GM19397 (cell line): ENCODE data around the gene EIF2B2.

Experiments
- ATAC-seq: cut with Tn5 transposase; IDR thresholded peaks from one replicate; pipeline ENCODE4 v1.9.1; 2021; ENCODE audit warnings: mild to moderate bottlenecking, moderate library complexity; ENCODE audit not compliant: unreplicated experiment

The EIF2B2 gene

DNA sequence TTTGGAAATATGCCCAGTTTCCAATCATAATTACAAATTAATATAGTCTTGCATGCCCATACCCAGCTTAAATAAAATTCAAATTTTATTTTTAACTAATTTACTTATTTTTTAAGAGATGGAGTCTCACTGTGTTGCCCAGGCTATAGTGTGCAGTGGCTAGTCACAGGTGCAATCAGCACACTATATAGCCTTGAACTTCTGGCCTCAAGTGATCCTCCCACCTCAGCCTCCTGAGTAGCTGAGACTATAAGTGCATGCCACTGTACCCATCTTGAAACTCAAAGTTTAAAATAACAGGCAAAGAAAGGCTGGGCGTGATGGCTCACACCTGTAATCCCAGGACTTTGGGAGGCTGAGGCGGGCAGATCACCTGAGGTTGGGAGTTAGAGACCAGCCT is 38.2 kb downstream of the EIF2B2 start:
- ATAC-seq: no peak

DNA sequence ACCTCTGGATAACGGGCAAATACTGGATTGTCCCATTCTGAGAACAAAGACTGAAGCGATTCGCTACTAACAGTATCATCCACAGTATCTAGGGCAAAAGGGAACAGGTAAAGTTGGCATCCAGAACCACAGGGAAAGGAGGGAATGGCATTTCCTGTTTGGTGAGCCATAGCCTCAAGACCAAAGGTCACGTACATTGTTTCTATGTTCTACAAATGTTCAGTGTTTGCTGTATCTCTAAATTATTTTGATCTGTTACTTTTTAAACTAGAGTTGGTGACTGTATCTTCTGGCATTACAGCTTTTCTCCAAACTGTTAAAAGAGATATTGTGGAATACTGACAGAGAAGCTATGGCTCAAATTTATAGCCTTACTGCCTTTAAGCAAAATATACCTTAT is 38.9 kb downstream of the EIF2B2 start:
- ATAC-seq: no peak

DNA sequence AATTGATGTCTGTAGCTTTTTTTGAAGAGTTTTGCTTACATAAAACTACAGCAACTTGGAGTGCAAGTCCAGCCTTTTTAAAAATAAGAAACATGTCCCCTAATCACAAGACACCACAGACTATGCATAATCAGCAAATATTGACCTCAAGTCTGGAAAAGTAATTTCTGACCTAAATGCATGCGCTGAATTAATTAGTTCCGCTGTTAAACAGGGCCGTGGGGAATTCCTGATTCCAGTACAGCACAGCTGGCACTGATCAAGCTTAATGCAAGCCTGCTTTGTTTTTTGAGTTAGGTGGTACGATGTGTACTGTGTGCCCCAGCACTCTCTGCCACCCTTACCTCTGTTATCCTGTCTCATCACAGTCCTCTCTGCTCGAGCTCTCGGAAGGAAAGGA is 39.3 kb downstream of the EIF2B2 start:
- no peak for ATAC-seq

DNA sequence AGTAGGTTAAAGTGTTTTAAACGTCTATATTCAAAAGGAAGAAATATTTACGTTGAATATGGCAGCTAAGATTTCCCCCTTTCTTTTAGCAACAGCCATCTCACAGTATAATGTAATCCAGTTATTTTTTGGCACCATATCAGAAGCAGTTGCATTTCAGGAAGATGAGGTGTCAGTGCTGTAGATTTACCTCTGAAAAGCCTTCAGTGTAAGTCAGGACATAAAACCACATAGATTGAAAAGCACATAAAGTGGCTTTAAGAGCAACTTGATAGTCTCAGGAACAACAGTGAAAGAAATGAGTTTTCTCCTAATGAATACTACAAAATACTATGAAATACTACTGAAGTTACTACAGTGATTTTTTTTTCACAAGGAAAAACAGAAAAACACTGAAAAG is 41.6 kb downstream of the EIF2B2 start:
- ATAC-seq: no peak

DNA sequence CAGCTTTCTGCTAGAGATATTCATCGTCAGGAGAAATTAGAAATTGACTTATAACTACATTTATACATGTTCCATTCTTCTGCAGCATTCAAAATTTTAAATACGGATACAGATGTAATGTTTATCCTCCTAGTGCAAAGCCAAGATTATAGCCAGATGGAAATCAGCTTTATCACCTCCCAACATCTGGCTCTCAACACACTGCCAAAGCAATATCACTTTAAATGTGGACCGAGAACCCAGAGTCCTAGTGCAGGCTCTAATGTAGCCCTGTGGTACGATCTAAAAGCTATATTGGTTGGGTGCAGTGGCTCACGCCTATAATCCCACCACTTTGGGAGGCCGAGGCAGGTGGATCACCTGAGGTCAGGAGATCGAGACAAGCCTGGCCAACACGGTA is 42.0 kb downstream of the EIF2B2 start:
- ATAC-seq: no peak

DNA sequence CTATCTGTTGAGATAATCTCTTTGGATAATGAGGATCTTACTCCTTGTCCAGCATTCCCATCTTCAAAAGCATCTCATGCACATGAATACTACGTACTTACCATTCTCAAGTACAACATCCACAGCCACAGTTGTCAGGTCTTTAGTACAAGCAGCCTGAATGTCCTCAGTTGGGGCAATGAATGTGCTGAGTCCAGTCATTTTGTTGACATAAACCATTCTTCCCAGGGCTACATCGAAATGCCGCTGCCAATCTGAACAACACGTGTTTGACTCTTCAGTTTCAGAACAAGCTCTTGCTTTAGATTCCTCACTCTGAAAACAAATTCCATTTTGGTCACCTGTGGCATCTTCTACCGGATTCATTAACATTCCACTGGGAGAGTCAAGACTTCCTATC is 43.6 kb downstream of the EIF2B2 start:
- no peak for ATAC-seq

DNA sequence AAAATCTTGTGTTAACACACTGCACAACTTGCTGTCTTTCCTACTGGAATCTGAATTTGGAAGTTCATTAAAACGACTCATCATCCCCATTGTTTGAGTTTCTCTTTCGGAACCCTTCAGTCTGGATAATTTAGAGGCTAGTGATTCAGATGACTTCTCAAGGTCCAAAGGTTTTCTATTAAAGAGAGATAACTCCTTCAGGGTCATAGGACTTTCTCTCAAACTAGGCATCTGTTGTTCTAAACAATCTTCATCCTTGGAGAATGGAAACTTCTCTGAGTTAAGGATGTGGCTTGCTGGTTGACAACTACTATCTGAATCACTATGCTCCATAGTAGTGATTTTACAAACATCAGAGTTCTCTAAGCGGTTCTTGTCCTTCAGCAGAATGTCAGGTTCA is 44.2 kb downstream of the EIF2B2 start:
- ATAC-seq: no peak

DNA sequence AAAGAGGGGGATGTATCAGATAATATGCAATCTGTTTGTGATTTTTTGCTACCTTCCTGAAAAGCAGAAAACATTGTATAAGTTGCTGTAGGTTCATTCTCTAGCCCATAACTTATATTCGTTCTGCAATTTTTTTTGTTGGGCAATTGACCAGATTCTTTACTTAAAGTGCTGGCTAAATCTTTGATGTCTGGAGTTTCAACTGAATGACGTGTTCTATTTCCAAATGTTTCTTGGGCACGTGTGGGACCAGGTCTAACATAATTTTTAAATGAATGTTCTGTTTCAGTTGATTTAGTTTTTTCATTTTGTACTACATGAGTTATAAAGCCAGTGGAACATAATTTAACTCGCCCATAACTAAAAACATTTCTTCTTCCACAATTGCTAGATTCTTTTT is 44.8 kb downstream of the EIF2B2 start:
- no peak for ATAC-seq

DNA sequence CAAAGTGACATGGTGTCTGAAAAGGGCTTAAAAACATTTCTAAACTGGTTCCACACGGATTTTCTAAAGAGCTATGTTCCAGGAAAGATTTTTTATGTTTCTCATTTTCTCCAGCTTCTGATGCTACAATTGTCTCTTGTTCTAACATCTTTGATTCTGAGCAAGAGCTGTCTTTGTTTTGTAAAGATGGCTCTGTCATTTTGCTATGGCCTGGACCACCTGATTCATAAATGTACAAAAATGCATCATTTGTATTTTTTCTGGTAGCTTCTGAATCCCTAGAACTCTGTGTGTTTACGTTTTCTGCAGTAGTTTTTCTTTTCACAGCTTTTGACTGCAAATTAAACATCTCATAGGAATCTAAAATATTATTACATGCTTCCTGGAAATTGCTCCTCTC is 45.4 kb downstream of the EIF2B2 start:
- no peak for ATAC-seq

DNA sequence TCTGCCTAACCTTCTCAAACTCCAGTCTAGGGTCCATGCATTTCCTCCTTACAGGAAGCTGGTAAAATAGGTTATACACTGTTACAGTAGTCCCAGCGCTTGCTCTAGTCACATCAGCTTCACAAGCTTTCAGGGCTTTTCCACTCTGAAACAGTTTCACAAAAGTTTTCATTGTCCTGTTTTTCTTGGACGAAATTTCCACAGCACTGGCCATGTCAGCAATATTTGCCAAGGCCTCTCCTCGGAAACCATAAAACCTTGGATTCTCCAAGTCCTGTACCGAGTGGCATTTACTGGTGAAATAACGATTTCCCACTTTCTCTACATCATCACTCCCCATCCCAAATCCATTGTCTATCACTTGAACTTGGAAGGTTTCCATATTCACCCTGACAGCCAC is 46.4 kb downstream of the EIF2B2 start:
- ATAC-seq: no peak

DNA sequence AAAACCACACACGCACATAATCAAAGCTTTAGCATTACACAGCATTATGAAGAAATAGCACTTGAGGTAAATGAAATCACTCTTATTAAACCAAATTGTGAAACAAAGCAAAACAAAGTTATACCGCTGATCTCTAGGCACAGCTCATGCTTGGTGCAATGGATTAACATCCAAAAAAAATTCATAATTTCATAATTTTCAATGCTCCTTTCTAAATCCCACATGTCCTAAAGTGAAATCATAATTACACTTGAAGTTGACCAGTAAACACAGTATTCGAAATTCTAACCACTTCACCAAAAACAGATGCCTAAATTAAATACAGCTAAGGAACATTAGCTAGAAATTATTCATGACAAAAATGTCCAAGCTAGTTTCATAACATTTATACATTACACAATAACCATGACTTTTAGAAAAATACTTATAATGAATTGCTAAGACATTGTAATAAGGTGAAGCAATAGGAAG is 47.0 kb downstream of the EIF2B2 start:
- no peak for ATAC-seq

DNA sequence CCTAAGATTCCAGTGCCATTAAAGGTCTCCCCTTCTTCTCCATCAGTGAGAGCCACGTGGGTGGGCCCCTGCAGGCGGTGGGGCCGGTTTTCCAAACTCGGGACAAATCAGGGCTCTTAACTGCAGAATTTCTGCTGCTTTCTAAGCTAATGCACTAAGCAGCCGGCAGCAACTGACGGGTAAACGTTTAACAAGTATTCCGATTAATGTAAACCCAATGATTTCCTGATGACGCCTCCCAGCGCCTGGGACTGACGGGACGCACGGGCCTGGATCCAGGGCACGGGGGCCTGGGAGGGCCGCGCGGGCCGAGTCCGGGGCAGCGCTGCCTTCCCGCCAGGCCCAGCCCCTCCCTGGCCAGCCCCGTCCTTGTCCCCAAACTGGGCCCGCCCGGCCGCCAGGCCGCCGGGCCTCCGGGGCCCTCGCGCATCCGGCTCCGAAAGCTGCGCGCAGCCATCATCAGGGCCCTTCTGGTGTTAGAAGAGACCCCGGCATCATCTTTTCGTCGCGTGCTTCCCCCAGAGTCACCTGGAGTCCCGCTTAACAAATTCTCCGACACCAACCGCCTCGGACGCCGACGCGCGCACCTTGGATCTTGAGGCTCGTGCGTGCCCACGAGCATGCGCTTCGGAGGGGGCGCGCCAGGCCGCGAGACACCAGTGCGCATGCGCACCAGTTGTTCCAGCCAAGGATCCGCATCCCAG is 48.3 kb downstream of the EIF2B2 start, which contains the start of gene MLH3:
TSS of gene MLH3 (minus strand) at position 616 of the 704 bp plus-strand sequence. CDS start 1,812 bp downstream, outside the sequence.
- peak; percentile 70 for ATAC-seq

DNA sequence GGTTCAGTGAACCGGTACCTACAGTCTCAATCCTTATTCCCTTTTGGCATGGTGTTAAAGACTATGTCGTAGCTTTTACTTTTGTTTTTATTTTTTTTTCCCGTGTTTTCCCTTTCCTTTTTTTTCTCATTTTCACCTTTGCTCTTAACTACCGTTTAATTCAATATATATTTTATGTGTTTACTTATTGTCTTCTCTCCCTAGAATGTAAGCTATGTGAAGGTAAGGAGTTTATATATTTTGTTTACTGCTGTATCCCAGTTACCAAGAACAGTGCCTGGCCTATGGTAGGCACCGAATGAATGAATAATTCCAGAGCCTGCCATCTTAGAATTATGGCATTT is 48.8 kb downstream of the EIF2B2 start:
- no peak for ATAC-seq

DNA sequence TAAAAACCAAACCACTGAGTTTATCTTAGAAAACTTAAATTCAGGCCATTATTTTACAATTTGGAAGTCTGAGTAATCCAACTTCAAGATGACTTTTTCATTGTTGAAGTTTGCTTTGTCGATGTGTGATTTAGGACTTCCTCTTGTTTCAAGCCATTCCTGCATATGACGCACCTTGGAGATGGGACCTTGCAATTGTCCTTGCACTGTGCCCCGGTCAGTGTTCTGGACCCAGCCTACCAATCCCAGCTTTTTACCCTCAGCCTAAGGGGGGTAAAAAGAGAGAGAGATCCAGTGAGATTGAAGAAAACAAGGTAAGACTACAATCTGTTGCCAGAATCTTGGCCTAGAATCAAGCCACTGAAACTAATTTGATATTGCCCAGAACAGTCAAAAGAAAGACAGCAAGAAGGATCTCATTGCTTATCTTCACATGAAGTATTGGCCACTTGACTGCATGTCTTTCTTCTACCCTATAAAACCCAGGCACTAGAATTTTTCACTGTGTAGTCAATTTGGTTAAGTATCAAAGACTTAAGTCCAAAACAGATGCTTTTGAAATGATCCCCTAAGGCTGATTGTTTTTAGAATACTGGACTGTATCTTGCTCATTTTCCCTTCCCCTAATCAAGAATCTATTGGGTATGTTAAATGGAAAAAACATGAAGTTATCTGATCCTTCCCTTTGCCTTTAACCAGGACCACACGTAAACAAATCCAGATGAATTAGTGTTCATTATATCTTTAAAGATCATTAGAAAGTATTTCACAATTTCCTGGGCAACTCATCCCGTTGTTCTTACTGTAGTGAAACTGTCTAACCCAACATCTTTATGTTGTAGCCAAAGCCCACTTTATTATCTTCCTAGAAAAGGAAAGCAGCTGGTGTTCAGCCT is 50.9 kb downstream of the EIF2B2 start:
- ATAC-seq: no peak

DNA sequence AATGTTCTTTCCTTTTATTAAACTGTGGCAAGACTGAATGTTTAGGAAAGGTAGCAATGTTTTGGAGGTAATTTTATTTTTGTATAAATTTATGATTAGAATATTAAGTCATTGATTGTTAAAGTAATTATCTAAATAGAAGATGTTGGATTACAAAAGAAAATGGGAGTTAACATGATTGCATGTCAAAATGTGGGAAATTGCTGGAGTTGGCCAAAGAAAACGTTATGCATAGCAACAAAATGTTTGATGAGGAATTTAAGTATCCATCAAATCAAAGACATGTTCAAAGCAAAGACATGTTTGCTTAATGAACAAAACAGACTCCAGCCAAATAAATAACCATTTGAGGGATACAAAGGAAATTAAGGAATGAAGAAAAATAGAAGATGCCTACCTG is 51.7 kb downstream of the EIF2B2 start:
- ATAC-seq: no peak

DNA sequence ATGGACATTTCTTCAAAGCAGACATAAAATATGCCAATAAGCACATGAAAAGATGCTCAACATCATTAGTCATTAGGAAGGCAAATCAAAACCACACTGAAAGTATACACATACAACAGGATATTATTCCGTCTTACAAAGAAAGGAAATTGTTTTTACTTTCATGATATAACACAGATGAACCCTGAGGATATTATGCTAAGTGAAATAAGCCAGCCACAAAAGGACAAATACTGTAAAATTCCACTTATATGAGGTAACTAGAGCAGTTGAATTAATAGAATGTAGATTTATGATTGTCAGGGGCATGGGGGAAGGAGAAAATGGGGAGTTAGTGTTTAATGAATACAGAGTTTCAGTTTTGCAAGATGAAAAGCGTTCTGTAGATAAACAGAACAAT is 56.9 kb downstream of the EIF2B2 start:
- ATAC-seq: no peak

DNA sequence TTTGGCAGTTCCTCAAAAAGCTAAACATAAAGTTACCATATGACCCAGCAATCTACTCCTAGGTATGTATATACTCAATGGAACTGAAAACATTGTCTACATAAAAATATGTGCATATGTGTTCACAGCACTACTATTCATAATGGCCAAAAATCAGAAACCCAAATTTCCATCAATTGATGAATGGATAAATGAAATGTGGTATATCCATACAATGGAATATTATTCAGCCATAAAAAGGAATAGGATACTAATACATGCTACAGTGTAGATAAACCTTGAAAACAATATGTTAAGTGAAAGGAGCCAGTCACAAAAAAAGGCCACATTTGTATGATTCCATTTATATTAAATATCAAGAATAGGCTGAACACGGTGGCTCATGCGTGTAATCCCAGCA is 57.7 kb downstream of the EIF2B2 start:
- ATAC-seq: no peak
